HEK293 (cell line): ENCODE measurements around the gene PDPK1.

Experiments
- ZNF266 ChIP-seq: fragments of 450-650 bp; formaldehyde crosslinking; IDR thresholded peaks from 2 replicates; pipeline ENCODE4 v1.5.1; 2016; ENCODE audit warnings: missing biosample characterization, missing genetic modification characterization, low read depth
- TF ChIP-seq, protein P1 (sequence below): fragments of 450-650 bp; formaldehyde crosslinking; IDR thresholded peaks from 2 replicates; pipeline ENCODE4 v1.5.1; 2016; ENCODE audit warnings: missing biosample characterization, missing genetic modification characterization

- no peak for TF ChIP-seq ZNF266 (tag by site-specific recombination)
- TF ChIP-seq, protein P1, sequence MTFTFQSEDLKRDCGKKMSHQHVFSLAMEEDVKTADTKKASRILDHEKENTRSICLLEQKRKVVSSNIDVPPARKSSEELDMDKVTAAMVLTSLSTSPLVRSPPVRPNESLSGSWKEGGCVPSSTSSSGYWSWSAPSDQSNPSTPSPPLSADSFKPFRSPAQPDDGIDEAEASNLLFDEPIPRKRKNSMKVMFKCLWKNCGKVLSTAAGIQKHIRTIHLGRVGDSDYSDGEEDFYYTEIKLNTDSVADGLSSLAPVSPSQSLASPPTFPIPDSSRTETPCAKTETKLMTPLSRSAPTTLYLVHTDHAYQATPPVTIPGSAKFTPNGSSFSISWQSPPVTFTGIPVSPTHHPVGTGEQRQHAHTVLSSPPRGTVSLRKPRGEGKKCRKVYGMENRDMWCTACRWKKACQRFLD = no peak
These were observed 57.8 kb downstream of the PDPK1 start for GRCh38 chr16:2595393-2596205.
